ENCODE results near the gene AP4M1. TPM values are rescaled to one million over a fixed set of nuclear protein-coding genes. Genes with fewer than 3 reads are reported as not detected.

Gene AP4M1
- total and polyA plus RNA-seq, 10 of the 15 experiments (the other 5 are each of a cell fraction or from before 2014, with no cell fraction given) = 0.77 to 16.1 (median 13.0) TPM

DNA sequence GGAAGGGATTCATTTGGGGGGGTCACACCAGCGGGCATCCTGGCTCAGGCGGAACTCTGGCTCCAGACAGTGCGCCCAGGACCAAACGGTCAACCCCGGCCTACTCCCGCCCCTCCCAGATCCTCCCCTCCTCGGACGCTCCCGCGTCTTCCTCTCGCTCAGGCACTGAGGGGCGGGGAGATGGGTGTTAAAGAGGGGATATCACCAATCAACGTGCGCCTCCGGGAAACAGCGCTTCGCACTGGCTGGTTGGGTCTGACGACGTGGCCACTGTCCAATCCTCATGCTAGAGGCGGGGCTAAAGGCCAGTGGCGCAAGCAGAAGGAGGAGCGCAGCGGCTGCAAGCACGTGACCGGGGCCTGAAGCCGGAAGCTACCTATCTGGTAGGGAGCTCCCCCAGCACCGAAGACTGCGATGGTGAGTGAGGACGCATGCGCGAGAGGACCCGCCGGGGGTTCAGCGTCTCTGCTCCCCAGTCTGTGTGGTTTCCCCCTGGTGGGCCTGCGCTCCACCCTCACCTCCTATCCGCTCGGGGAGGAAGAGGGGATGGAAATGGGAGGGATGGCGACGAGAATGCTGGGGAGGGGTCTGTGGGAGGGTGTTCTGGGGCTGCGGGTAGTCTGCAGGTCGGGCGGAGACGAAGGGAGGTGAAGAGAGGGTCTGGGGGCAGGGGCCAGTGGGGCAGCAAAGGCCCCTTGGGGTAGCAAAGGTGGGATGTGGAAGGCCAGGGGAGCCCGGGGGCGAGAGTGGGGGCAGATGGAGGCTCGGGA, 47.3 kb downstream of the AP4M1 start, which contains the start of gene LAMTOR4 (continued):
- no peak for TF ChIP-seq WRNIP1 (IDR thresholded peaks at IDR 0.05; ENCODE audit: borderline replicate concordance, low read depth, low read length)
- TF ChIP-seq ZNF207 (IDR thresholded peaks at IDR 0.05; ENCODE audit: borderline replicate concordance) = no peak
- TF ChIP-seq ZNF24 (IDR thresholded peaks at IDR 0.05) = no peak
- no peak for TF ChIP-seq BCL11A (IDR thresholded peaks at IDR 0.05; ENCODE audit: low read depth, low read length)
- TF ChIP-seq E2F4 (IDR thresholded peaks at IDR 0.05; ENCODE audit: low read depth, low read length) = 0 out of 2 replicates have a peak, but pooled peaks have one; percentile 12
- peak; percentile 72 for TF ChIP-seq E4F1 (IDR thresholded peaks at IDR 0.05; ENCODE audit: borderline replicate concordance, partially characterized antibody)
- peak; percentile 16; the same call in 1 of the 2 replicates for TF ChIP-seq TCF12 (IDR thresholded peaks at IDR 0.05; ENCODE audit: low read depth, low read length)
- peak; percentile 25; the same call in 1 of the 2 replicates for TF ChIP-seq TCF3 (IDR thresholded peaks at IDR 0.05; ENCODE audit: borderline replicate concordance, insufficient read depth, low read depth, low read length)
- no peak for TF ChIP-seq RELA (IDR thresholded peaks at IDR 0.05; ENCODE audit: borderline replicate concordance, partially characterized antibody)
- TF ChIP-seq CUX1 (IDR thresholded peaks at IDR 0.05; ENCODE audit: insufficient replicate concordance, low read depth, low read length) = no peak
- TF ChIP-seq ZNF592 (IDR thresholded peaks at IDR 0.05) = no peak
- peak in 1 of 2 experiments; percentile 26; a peak in 2 of 4 replicates for TF ChIP-seq IKZF2 (IDR thresholded peaks at IDR 0.05)
- peak; percentile 99 for TF ChIP-seq SP1 (IDR thresholded peaks at IDR 0.05; ENCODE audit: low read depth, low read length)
- no peak for TF ChIP-seq KLF5 (IDR thresholded peaks at IDR 0.05; ENCODE audit: partially characterized antibody)
- no peak for TF ChIP-seq STAT1 (conservative IDR thresholded peaks at IDR 0.05)
- TF ChIP-seq NFYB (IDR thresholded peaks at IDR 0.05; ENCODE audit: insufficient read depth, low read depth, low read length) = peak; percentile 91
